Measurements from ENCODE around the gene WDR7.

WDR7 gene

DNA sequence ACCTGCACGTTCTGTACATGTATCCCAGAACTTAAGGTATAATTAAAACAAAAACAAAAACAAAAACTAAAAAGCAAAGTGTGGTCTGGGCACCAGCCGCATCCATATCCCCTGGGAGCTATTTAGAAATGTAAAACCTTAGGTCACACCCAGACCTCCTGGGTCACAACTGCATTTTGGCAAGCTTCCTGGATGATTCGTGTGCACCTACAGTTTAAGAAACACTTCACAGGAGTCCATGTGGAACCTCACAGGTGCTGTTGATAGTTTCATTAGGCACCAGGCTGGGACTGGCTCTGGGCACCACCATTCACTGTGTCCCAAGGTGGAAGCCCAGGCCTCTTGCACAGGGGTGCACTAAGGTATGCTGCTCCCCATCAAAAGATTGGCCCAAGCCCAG, 392.1 kb downstream of the WDR7 start:
- no peak for DNase-seq (ENCODE audit: low read depth in 2 of 2)

DNA sequence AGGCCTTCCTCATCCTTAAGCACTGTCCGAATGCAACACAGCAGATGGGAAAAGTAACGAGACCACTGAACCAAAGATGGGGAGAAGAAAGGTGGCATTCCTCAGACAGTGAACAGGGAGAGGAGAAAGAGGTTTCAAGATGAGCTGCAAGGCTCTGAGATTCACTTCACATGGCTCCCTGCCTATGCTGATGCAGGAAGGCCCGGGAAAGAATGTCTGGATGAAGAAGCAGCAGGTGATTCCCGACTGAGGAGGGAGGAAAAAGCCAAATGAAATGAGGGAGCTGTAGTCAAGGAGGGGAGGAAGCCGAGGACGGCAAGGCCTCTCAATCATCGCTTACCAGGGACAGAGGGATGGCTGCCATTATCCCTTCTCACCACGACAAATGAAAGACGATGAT, 397.2 kb downstream of the WDR7 start:
- DNase-seq (ENCODE audit: low read depth in 2 of 2) = no peak

DNA sequence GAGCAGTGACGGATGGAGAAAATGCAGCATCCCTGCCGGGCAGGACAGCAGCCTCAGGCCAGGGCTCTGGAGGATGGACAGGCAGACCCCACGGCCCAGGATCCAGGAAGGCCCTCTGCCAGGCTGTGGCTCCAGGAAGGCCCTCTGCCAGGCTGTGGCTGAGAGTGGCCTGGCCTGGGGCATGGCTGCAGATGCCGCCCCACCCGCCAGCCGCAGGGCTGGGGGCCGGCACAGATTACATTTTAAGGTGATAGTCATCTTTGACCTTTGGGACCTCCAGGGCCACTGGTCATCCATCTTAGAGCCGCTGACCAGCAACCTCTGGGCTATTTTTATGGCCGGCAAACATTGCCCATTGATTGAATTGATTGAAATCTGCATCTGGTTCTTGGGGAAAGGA, 397.7 kb downstream of the WDR7 start:
- DNase-seq (ENCODE audit: low read depth in 2 of 2) = no peak

DNA sequence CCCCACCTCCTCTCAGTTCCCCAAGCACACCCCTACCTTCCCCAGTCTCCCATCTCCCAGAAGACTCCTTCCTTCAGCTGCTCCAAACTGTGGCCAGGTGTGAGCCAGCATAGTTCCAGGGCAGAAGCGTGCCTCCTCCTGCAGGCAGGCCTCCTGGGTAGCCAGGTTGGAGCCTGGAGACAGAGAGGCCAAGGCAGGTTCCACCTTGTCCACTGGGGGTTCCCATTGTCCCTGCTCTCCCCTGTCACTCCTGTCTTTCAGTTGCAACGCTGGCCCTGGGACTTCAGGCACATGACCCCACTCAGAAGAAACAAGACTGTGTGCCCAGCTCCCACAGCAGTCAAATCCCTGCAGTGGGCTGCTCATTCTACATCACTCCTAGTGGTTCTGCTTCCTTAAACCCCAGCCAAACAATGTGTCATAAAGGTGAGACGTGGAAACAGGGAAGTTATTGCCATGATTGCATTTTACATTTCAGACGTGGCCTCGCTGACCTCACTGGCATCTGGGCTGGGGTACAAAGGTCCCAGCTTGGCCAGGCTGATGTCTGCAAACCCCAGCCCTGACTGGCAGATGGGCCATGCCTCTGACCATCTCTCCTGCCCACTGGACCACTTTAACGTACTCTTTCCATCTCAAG, 399.3 kb downstream of the WDR7 start:
- no peak for DNase-seq (ENCODE audit: low read depth in 2 of 2)

DNA sequence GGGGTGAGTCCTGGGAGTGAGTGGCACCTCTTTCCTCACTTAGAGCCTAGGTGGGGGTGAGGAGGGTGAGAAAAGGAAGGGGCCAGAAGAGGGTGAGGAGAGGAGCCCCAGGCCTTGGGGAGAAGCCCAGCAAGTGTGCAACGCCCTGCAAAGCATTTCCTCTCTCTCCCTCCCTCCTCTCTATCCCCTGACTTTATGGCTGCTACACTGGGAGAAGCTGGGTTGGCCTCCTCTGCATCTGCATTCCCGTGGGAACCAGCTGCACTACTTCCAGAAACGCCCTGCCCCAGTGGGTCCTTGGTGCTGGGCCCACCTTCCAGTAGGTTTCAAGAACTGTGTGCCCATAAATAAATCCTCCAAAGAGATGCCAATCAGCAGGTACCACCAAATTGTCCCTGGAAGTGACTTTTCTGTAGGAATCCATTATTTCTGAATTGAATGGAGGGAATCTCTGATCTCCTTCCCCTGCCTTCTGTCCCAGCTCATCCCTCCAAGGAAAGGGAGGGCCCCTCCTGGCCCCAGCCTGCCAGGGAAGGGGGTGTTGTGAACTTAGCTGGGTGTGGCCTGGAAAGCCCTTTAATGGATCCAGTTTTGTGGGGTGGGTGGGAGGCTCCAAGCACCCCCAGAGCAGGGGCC, 400.0 kb downstream of the WDR7 start:
- DNase-seq (ENCODE audit: low read depth in 2 of 2) = no peak

DNA sequence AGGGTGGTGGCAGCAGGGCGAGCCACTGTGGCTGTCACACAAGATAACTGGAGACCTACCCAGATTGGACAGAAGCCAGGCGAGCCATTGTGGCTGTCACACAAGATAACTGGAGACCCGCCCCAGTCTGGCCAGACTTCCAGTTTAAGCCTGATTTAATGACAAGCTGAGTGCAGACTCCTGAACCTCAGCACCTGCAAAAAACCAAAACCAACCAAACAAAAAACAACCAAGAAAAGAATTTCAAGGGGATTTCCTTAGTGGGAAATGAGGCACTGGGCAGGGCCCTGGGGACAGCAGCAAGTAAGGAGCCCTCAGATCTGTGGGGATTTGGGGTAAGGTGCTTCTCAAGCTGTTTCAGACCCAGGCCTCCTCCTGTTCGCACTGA, 400.5 kb downstream of the WDR7 start:
- no peak for DNase-seq (ENCODE audit: low read depth in 2 of 2)

DNA sequence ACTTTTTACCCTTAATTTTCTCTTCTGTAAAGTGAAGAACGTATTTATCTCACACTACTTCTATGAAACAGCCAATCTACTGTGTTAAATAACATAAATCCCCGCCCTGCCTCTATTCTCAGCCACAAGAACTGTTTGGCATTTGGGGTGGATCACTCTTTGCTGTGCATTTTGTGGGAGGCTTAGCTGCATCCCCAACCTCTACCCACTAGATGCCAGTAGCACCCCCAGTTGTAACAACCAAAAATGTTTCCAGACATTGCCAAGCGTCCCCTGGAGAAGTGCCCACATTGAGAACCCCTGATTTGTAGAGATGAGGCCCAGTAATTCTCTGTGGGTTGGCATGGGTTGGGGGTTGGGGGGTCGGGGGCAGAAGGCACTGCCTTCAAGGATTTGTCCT, 401.0 kb downstream of the WDR7 start:
- DNase-seq (ENCODE audit: low read depth in 2 of 2) = no peak

DNA sequence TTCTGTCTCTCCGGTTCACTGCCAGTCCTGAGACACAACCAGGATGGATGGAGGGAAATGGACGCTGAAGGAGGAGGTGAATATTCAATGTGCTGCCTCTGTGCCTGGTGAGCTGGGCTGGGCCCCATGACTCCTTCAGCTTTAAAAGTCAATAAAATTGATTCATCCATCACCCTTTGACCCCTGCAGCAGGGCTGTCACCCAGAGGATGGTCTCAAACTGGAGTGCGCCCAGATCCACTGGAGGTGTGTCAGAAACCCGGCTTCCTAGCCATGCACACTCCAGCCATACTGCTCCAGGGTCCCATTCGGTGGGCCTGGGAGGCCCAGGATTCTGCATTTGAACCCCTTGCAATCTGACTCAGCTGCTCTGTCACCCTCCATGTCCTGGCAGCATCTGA, 401.6 kb downstream of the WDR7 start:
- no peak for DNase-seq (ENCODE audit: low read depth in 2 of 2)

DNA sequence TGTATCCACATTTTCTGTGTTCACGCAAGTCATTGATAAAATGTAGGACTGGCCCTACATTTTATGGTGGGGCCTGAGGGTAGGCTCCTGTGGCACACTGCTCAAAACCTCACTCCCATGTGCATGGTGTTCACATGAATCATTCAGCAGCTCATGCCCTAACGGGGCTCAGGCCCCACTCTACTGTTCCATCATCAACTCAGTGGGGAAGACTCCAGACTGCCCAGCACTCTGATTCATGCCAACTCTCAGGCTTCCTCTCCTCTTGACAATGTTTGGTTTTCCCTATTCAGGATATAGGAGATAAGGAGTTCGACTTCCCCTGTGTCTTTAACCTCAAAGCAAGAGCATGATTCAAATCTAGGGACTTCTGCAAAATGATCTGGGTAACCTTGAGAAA, 403.7 kb downstream of the WDR7 start:
- no peak for DNase-seq (ENCODE audit: low read depth in 2 of 2)

DNA sequence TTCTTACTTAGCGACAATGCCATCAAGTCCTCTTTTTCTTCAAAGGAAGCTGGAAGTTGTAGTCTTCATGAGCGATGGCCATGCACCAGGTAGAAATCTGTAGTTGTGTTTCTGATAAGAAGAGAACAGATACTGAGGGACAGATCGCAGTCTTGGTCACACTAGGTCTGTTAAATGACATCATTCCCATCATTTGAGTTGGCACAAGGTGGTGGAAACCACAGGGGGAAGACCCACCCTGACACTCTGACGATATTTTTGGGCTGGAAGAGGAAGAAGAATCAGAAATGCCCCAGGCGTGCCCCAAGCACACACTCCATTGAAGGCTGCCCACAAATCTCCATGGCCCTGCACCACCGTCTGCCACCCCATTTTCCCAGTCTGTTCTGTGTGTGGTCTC, 406.7 kb downstream of the WDR7 start:
- DNase-seq (ENCODE audit: low read depth in 2 of 2) = no peak

DNA sequence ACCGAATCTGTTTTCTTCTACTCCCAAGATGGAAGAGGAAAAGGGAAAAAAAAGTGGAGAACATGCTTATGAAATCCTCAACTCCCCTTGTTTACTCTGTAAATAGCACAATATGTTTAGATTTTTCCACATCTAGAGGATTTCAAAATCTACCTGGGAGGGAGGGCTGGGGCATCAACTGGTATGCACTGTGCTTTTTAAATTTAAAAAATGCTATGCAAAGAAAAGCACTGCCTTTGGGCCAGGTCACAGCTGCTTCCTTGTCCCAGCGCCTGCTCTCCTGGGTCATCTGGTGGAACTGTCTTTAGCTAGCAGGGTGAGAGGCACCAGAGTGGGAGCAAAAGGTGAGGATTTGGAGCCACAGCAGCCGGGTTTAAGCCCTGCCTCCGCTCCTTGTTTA, 407.6 kb downstream of the WDR7 start:
- no peak for DNase-seq (ENCODE audit: low read depth in 2 of 2)

DNA sequence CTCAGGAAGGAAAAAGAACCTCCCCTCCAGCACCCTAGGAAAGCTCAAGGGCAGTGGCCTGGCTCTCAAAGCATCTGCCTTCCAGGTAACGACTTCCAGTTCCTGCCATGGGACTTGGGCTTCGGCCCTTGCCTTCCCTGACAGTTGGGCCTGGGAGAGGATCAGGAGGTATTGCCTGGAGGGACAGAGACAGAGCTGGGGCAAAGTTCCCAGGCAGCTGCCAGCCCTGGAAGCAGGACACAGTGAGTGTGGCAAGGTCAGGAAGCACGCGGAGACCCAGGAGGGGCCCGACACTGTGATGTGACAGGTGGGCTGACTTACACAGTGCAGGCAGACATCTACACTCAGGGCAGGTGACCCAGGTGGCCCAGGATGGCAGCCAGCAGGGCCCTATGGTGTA, 408.2 kb downstream of the WDR7 start:
- DNase-seq (ENCODE audit: low read depth in 2 of 2) = no peak

DNA sequence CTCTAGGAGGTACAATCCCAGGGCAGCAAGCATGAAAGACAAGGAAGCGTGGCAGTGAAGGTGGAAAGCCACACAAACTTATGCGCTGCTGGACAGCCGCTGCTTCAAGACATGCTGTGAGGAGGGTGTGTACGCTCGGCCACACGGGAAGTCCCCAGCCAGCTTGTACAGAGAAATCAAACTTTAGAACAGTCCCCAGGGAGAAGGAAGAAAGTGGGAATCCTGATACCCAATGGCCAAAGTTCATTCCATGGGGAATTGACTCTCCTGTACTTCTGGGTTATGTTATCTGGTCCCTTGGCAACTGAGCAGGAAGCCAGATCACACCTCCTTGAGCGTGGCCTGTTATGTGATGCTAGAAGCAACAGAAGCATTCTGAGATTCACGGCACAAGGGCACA, 409.7 kb downstream of the WDR7 start:
- DNase-seq (ENCODE audit: low read depth in 2 of 2) = no peak

DNA sequence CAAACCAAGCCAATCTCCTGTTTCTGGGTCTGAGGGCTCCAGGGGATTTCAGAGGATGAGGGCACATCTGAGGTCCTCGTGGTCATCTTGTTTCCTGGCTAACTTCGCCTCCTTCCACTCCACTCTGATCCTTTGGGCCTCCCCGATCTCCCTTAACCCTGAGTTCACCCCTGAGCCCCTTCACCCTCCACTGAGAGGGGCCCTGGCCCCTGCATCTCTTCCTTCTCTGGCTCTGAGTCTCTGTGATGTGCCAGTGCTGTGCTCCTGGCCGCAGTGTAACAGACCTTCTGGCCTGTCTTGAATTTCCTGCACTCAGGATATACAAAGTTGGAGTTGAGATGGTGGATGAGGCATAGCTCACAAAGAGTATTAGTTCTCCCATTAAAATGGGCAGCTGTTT, 411.0 kb downstream of the WDR7 start:
- DNase-seq (ENCODE audit: low read depth in 2 of 2) = no peak

DNA sequence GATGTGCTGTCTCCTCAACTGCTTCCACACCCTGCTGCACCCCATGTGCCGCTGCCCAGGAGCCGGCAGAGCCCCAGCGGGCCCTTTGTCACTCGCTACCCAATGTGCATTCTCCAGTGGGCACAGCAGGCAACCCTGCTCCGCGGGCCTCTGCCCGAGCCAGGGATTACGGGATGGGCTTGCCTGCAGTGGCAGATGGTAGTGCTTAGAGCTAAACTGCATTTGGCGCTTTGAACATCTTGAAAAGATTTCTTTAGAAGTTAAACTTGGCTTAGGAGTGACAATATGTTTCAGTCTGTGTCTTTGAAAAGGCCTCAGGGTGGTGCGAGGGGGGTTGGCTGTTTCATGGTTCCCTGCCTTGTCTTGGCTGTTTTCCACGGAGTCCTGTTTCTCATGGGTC, 411.7 kb downstream of the WDR7 start:
- no peak for DNase-seq (ENCODE audit: low read depth in 2 of 2)

DNA sequence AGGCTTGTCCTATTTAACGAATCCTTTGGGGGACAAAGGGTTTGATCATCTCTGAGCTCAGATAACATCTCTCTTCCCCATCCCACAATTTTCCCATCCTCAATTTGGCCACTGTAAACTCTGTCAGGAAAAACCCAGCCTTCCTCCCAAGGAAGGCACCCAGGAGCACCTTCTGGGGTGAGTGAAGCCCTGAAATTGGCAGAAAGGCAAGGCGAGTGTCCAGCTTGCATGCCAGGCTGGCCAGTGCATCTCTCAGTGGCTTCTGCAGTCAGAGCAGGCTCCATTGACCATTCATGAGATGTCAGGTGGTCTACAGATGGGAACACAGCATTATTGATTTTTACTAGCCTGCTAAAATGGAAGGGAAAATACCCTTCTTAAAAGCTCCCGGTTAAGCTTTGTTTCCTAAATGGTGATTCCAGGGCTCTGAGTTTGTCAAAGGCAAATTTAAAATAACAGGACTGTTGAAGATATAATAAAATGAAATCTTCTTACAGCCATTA, 412.5 kb downstream of the WDR7 start:
- no peak for DNase-seq (ENCODE audit: low read depth in 2 of 2)

DNA sequence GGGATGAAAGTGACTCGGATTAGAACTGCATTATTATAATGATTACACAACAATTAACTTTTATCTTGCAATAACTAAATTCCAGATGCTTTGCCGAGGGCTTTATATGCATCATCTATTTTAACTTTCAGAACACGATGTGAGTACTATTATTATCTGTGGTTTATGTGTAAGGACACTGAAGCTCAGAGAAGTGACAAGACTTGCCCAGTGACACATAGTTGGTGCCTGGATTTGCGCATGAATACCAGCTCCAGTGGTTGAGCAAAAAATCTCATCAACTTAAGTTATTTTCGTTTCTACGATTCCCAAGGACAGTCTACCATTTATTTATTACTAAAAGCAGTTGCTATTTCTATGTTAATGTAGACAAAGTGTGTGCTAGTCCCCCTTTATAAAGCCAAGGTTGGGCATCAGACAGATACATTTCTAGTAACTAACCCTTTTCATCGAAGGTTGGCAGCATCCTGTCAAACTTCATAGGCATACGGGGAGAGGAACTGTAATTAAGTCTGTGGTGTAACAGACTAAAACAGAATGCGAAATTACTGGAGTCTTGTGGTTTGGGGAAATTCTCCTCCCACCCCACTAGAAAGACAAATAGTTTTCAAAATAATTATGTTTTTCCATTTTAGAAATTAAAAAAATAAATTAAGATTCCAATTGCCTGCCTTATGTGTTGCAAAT, 422.5 kb downstream of the WDR7 start:
- DNase-seq (ENCODE audit: low read depth in 2 of 2) = no peak

DNA sequence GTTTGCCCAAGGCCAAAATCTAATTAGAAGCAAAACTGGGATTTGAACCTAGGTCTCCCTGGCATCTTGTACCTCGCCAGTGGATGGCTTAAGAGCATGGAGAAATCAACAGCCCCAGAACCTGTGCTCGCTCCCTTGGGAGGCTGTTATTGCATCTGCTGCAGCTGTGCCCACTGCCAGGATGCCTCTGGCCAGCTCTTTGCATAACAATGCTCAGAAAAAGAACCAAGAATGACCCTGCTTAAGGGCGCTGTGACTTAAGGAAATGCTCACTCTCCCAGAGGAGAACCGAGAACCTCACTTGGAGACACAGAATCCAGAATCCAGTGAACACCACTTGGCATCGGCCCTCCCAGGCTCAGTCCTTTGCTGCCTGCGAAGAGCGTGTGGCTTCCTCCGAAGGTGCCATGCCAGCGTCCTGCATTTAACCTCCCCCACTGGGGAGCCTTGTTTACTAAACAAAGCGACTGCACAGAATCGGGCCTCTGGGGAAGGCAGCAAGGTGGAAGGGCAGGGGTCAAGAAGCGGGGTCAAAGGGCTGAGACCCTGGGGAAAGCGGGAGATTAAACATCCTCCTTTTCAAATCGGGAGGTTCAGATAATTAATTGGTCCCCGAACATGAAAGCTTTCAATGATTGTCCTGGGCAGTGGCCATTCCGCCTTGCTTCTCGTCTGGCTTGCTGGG, 424.7 kb downstream of the WDR7 start:
- no peak for DNase-seq (ENCODE audit: low read depth in 2 of 2)

DNA sequence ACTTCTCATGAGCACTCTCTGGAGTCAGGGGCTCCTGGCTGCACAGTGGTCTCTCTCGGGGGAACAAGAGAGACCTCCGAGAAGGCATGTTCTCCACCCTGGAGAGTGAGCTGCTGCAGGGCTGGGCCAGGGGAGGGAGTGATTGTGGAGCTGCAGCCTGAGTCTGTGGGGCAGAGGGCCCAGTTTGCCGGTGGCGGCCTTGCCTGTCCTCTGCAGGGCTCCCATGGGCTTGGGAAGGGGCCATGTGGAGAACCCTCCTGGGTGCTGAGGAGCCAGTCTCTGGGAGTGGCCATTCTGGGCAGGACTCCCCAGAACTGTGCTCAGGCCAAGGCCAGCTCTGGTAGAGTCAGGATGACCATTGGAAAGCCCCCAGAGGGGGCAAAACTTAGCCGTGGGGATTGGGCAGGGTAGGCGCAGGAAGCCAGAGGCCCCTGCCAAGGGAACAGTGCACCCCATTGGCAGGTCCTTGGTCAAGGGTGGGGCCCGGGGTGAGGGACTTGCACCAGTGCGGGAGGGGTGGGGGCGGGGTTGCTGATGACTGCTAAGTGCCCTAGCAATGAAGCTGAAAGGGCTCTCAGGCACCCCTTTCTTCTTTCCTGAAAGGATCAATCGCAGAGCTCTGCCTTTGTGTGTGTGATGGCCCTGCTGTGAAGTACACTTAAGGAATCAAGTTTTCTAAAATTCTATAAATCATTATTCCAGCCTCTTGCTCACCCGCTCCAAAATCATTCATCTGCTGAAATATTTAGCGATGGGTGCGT, 426.0 kb downstream of the WDR7 start:
- no peak for DNase-seq (ENCODE audit: low read depth in 2 of 2)

DNA sequence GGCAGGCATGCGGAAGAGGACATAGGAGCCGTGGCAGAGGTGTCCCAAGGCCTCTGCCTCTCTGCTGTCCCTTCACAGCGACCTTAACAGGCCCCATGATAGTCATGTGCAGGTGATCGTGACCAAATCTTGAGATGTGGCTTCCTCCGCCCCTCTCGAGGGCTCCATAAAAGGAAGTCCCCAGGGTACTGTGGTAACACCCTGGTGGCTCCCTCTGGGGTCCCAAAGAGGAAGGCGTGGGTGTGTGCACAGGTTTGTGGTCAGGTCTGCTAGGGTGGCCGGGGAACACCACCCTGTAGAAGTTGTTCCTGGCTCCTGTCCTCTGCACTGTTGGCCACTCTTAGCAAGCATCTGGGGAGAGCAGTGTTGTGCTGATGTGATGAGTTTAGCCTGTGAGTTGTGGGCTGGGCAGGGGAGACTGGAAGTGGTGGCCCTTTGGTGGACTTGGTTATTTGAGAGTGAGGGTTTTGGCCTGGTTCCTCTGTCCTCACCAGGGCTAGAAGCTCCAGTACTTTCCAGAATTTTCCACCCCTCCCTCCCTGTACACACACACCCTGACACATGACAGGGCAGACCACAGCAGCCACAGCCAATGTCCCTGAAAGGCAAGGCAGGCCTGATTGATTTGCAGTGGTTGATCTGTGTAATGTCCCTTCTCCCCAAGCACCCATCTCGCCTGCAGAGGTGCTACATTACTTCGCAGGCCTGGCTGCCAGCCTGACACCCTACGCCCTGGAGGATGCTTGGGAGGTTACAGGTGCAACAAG, 426.8 kb downstream of the WDR7 start:
- DNase-seq (ENCODE audit: low read depth in 2 of 2) = no peak

DNA sequence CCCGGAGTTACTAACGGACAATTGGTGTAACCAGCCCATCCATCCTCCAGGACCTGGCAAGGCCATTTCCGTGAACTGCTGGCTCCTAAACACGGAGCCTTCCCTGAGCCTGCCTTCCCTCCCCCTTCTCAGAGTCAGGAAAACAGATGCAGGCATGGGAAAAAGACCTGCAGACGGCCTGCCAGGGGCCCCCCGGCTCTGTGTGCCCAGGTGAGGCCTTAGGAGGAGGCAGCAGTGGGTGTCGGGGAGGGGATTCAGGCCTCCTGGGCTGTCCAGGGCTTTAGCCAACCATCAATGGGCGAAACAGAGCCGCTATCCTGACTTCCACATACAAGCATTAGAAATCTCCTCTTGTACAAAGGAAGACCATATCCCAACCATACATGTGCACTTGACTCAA, 427.5 kb downstream of the WDR7 start:
- no peak for DNase-seq (ENCODE audit: low read depth in 2 of 2)

All from fibroblast of skin of left quadriceps (primary cell).